Middle frontal gyrus (tissue), 1 donor: ENCODE measurements around the gene PRLR.
"Not testable (repeated sequence)": the region's sequence is repeated elsewhere in the genome, so short reads cannot be mapped to it uniquely, and the experiment has no call there.

Source experiments
- DNase-seq: peaks from one replicate; pipeline ENCODE4 v3.0.0-alpha.2; 2015; ENCODE audit warnings: low spot score; ENCODE audit errors: extremely low spot score

PRLR gene

DNA sequence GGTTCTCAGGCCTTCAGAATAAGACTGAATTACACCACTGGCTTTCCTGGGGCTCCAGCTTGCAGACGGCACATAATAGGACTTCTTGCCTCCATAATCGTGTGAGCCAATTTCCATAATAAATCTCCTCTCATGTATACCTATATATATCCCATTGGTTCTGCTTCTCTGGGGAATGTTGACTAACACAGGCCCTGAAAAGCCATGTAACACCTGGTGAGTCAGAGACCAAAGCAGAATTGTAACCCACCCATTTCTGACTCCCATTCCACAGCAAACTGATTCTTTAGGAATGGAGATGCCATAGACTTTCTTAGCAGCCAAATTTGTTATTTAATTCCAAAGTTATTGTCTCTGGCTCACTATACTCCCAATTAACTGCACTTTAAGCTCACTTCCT, 97.1 kb downstream of the PRLR start:
- DNase-seq: no peak

DNA sequence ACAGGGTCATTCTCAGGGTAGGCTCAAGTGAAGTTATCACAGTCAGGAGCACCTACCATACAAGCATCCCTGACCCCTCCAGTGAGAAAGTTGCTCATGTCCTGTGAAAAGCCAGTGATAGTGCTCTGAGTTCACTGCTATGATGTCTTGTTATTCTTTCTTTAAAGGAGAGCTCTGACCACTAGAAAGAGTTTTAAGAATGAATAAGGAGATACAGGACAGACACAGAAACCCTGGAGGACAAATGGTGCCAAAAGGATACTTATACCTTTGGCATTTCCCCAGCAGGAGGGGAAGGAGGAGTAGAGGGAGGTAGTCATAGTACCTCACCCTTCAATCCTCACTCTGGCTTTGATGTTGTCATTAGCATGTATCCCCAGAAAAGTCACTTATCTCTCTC, 98.6 kb downstream of the PRLR start:
- no peak for DNase-seq

DNA sequence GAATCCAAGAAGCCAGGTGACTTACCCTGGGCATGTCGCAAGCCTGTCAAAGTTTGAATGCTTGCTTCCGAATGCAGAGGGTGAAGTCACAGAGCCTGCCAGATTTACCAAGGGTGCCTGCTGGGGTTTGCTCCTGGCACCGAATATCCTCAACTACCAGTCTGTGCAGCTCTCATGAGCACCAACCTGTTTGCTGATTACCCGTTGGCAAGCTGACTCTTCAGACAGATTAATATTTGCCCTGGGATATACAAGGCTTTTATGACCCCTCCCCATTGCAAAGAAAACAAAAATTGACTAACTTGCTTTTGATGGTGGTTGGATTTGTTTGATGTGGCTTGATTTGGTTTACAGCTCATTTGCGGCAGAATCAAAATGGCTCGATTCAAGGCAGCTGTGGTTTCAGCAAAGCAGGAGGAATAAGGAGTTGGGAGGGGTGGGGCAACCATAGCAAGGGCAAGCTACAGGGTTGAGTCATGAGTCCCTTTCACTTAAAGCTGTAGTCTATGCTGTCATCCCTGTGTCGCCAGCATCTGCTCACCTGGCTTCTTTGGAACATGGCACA, 100.3 kb downstream of the PRLR start:
- DNase-seq: no peak

DNA sequence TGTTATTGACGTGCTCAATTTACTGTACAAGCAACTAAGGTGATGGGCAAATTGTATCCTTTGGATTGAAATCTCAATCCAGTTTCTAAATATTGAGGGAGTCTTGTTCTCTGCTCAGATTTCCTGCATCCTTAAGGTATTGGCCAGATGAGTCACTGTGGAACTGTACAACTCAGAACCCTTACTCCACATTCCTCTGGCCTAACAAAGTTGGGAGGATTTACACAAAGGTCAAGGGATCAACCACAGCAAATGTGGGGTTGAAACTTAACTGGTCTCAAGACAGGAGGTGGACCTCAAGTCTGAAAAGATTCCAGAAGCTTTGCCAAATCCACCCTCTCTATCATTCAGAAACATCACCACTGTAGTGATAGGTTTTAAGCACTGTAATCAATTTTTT, 101.0 kb downstream of the PRLR start:
- no peak for DNase-seq

DNA sequence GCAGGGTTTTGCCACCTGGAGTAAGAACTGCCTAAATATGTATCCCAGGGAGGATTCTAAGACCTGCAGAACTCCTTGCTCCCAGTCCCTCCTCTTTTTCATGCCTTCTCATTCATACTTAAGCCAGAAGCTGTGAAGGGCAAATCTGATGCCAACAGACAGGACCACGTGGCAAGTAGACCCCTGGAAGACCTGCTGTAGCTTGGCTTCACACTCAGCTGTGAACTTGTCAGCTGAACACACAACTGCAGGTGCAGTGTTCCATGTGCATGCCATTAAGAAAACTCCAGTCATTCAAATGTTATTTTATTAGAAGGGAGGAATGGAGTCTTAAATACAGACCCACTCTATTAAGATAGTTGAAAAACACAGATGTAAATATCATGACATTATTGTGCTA, 103.3 kb downstream of the PRLR start:
- DNase-seq: no peak

DNA sequence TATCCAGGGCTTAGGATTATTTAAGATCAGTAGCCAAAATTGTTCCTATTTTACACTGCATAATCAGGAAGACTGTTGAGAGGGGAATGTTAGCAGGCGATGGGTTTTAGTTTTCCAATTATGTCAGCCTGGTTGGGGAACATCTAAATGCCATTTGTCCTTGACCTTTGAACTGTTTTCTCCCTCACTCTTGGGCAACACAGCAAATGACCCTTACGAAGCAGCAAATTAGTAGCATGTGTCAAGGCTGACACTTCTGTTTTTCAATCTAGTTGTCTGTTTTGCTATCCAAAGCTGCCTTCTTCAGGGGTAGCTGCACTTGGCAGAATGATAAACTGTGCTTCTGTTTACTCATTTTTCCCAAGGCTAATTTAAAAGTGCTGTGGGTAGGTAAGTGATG, 104.5 kb downstream of the PRLR start:
- DNase-seq: no peak

DNA sequence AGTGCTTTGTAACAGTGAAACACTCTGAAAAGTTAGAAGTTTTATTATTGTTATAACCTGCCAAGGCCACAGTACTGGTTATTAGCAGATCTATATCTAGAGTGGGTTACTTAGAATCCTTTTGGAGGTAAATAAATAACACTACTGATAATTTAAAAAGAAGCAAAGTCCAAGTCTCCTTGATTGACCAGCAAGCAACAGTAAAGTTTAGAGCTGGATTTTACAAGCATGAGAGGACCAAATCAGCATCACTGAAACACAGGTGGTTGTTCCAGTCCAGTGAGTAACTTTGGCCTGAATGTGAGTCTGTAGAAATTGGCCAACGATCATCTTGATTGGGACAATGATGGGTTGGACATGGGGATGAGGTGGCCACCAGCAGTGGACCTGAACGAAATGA, 105.4 kb downstream of the PRLR start:
- DNase-seq: no peak

DNA sequence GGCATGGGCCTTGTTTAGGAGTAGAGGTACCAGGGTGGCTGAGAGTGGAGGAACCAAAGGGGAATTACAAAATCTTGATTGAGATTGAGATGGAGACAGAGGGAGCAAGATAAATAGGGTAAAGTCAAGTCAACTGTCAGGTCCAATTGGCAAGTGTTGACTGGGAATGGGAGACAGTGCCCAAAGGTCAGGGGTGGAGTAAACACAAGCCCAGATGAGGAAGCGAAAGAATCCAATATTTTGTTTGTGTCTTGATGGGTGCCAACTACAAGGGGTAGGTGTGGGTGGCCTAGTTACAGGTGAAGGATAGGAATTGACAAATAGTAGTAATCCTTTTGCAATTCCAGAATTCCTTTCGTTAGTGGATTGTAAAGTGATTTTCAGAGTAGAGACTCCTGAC, 107.5 kb downstream of the PRLR start:
- DNase-seq: no peak

DNA sequence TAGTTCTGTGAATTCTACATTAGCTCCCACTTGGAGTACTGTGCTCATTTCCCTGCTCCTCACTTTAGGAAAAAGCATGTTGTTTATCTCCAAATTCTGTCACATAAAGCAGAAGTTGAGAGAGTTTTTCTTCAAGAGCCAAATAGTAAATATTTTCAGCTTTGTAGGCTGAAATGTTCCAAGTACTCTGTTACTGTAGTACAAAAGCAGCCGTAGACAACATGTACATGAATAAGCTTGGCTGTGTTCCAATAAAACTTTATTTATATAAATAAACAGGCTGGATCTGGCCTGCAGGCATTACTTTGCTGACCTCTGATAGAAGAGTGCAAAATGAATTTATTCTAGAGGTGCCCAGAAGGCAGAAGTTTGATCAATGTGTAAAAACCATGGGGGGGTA, 109.6 kb downstream of the PRLR start:
- no peak for DNase-seq

DNA sequence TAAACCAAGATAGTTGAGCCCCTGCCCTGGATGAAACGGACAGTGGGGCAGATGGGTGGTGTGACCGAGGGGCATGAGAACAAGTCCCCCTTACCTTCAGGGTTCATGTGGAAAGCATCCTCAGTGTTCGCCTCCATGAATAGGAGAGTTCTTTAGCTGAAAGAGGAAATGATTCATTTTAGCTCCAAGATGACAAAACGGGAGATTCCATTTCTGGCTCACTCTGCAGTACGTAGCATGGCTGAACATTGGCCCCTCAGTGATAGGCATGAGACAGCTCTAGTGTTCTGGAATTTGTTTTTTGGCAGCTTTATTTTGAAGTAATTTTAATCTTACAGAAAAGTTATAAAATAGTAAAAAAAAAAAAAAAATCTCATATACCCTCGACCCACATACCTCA, 112.3 kb downstream of the PRLR start:
- DNase-seq: no peak

DNA sequence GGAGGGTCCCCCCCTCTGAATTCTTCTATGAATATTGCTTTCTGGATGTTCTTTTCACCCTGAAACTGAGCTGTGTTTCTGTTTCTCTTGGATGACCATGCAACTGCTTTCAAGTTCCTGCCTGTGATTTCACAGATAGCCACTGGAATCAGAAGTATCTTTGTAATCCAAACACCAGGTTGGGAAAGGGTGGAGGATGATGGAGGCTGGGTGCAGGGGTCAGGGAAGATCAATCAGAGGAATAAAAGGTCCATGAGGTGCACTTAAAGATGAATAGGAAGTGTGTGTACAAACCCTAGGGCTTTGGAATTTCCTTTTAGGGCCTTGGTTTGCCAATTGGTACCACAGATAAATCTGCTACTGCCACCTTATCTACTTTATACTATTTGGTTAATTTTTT, 114.4 kb downstream of the PRLR start:
- DNase-seq: no peak

DNA sequence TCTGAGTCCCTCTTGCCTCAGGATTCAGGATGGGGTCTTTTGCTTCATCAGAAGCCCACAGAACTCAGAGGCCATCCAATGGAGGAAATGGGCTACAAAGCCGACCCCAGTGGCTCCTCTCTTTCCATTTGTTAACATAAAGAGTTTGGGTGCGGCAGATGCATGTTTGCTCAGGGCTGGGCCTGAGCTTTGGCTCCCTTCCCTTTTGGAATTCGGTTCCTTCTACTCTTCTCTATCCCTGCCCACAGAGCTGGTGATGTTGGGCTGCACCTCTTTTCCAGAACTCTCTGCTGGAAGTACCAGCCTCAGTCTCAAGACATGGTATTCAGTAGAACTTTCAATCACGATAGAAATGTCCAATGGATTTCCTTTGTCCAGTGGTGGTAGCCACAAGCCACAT, 115.6 kb downstream of the PRLR start:
- DNase-seq: no peak

DNA sequence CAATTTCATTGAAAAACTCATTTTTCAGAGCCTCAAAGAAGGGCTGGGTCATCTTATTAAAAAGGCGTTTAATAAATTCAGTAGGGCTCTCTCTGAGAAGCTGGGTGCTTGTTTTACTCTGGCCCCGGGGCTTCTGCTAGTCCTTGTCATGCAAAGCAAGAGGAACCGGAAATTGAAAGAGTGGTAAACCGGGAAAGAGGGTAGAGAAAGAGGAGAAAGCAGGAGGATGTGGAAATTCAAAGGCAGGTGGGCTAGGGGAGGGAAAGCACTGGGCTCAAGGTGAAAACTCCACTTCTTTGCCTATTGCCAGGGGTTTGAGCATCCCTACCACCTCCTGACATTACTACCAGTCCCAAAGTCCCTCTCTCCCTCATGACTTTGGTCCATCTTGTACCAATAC, 118.0 kb downstream of the PRLR start:
- DNase-seq: no peak

DNA sequence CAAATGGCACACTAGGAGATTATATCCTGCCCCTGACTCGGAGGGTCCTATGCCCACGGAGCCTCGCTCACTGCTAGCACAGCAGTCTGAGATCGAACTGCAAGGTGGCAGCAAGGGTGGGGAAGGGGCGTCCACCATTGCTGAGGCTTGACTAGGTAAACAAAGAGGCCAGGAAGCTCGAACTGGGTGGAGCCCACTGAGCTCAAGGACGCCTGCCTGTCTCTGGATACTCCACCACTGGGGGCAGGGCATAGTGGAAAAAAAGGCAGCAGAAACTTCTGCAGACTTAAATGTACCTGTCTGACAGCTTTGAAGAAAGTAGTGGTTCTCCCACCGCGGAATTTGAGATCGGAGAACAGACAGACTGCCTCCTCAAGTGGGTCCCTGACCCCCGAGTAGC, 125.7 kb downstream of the PRLR start:
- DNase-seq: not testable (repeated sequence)

DNA sequence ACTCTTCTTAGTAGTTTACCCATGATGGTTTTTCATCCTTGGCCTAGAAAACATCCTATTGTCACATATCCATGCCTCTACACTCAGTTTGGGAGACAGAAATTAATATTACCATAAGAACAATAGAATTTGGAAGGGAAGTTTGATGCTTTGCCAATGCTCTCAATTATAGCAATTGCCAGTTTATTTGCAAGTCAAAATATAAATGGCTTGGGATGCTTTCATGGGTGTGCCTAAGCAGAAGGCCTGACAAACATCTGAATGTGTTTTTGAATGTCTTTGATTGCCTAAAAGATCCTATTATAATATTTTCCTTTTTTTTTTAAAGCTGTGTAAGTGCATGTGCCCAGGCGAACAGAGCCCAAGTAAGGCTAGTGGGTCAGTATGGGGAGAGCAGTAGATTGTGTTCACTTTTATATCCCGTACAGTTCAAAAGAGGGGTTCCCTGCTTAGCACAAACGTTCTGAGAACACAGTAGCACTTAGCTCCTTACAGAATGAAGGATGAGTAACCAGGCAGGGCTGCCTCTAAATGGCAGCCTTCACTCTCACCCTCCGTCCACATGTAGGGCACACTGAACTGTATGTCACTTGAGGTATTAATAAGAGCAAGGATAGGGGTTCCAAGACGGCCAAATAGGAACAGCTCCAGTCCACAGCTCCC, 126.5 kb downstream of the PRLR start:
- no peak for DNase-seq

DNA sequence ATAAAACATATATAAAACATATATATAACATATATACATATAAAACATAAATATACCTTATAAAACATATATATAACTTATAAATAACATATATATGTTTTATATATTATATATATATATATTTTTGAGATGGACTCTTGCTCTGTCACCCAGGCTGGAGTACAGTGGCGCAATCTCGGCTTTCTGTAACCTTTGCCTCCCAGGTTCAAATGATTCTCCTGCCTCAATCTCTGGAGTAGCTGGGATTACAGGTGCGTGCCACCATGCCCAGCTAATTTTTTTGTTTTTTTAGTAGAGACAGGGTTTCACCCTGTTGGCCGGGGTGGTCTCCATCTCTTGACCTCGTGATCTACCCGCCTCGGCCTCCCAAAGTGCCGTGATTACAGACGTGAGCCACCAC, 128.6 kb downstream of the PRLR start:
- DNase-seq: not testable (repeated sequence)

DNA sequence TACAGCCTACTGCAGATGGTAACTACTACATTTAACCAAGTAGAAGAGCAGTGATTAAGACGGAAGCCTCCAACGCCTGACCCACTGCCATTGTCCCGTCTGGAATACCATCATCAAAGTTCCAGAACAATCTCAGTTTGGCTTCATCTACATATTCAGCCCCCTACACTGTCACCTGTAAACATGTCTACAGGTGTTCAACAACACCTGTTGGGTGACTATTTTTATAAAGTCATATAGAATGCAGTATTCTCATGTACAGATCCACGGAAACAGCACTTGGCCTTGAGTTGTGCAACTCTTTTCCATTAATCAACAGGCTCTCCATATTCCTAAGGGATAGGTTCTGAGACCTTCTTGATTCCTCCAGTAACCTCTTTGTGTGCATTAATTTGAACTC, 129.3 kb downstream of the PRLR start:
- DNase-seq: no peak

DNA sequence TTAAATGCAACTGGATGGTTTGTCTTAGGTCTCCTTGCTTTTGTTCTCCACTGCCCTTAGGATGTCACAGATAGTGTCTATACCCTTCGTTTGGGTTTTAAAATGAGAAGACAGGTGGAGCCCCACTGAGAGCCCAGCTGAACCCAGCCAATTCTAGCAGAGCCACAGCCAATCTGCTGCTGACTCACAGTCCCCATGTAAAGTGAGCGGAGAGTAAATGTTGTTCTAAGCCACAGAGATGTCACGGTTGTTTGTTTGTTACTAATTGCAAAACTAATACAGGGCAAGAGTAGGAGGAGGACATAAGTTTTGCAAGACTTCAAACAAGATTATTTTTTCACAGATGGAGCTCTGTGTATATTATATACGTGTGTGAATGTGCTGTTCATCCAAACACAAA, 132.1 kb downstream of the PRLR start:
- DNase-seq: no peak

DNA sequence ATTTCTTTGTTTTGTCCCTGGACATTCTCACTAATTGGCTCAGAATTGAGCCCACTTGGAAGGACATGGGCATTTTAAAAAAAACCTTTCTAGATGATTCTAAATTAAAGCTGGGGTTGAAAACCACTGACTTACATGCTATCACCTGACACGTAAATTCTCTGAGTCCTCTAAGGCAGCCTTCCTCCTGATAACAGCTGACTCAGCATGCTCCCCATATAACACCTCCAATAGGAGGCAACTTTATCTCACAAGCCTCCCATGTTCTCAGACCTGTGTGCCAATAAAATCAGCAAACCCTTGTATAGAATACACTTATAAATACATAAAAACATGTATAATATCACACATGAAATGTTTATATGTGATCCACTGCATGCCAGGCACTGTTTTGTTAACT, 133.4 kb downstream of the PRLR start:
- no peak for DNase-seq

DNA sequence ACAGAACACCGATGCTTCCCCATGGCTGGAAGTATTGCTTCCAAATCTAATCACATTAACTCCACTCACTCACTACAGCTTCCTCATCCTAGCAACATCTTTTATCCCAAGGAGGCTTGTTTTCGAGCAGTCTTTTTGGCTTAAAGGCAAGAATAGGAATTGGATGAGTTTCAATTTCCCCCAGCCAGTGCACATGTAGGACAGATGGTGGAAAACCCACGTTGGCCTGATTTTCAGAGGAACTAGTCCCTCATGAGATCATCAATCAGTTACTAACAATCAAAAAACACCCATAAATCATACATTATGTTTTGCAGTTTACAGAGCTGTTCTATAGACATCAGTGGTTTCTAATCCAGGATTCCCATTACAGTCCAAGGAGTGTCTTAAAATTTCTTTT, 134.1 kb downstream of the PRLR start:
- no peak for DNase-seq

DNA sequence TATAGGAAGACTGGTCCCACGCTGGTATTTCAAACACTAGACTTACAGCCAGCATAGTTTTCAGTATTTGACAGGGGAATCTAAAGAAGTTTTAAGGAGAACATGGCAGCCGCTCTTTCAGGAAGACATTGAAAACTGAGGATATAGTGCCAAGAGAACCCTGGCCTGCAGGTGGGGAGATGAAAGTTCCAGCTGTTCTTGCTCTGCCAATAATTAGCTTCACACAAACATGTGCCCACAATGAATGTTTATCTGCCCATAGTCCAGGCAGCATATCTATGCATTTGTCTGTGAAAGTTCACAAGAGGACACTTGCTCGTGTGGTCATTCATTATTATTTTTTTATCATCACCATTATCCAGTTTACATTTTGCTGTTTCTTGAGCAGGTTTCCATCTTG, 134.9 kb downstream of the PRLR start:
- no peak for DNase-seq

DNA sequence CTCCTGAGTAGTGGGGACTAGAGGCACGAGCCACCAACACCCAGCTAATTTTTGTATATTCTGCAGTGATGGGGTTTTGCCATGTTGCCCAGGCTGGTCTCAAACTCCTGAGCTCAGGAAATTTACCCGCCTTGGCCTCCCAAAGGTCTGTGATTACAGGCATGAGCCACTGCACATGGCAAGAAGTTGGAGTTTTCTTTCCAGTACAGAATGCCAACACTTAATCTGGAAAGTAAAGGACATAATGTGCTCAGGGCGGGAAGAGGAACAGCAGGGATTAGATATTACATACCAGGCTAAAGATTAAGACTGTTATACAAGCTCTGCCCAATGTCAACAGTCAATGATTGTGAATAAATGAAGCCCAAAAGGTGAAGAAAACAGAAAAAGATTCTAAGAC, 135.3 kb downstream of the PRLR start:
- DNase-seq: no peak

DNA sequence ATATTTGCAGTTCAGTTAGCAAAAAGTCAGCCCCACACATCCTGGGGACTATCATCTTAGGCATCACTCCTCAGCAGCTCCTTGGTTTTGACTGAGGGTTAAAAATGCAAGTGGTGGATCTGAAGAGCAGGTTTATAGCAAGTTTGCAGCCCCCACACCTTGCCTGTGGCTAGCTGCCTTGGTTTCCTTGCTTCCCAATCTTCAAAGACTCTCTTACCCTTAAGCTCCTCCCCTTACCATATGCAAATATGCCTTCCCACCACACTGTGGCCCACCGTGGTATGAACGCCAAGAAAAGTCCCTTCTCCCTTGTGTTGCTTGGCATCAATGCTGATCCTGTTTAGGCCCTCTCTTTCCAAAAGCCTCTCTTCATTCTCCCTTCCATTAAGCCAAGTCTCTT, 137.6 kb downstream of the PRLR start:
- no peak for DNase-seq

DNA sequence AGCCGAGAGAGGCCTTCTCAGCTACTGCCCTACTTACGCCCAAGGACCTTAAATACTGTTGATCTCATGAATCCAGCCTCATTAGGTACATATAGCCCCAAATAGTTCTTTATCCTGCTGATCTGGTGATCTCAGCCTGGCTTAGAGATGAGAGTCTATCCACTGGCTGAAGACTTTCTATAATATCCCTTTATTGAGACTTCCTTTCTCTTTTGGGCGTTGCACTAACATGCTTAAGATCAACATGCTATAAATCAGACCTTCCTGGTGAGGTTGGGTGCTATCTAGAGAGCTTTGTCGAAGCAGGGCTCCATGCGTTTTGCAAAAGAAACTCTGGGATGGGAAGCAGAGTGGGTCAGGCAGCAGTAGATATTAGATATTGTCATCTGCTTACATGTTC, 138.6 kb downstream of the PRLR start:
- DNase-seq: no peak
